A673 (cell line): Measurements from ENCODE around the gene MRRF. TPM values are rescaled to one million over a fixed set of nuclear protein-coding genes. Genes with fewer than 3 reads are reported as not detected.

Experiments used
- BruUV-seq: library from RNA; stranded (reverse); fragments of 400-500 nt; replicated peaks from 2 replicates; lab custom pipeline; 2021; lab: Mats Ljungman, UMichigan
- CTCF ChIA-PET: fragments of 300-600 bp; sonication (Branson Sonifier 250); formaldehyde crosslinking; loops from one replicate; lab custom pipeline; 2022; ENCODE audit warnings: antibody characterized with exemption; lab: Charles Lee
- POLR2A ChIA-PET: fragments of 300-600 bp; sonication (Branson Sonifier 250); formaldehyde crosslinking; loops from one replicate; lab custom pipeline; 2022; ENCODE audit warnings: antibody characterized with exemption; ENCODE audit not compliant: low non-redundant PET; lab: Charles Lee
- DNase-seq: peaks from one replicate; pipeline ENCODE4 v3.0.0-alpha.2; 2015; ENCODE audit warnings: low spot score
- H3K27ac ChIP-seq: fragments of 200-600 bp; sonication (generic); 2 replicates; pipeline ENCODE4 v1.5.1; 2016; ENCODE audit warnings: mixed run types, low read depth, mild to moderate bottlenecking, mixed read lengths, antibody characterized with exemption, low read length; ENCODE audit not compliant: poor library complexity, severe bottlenecking
- H3K27me3 ChIP-seq: fragments of 200-600 bp; sonication (generic); replicated peaks from 2 replicates; pipeline ENCODE4 v1.6.1; 2017; ENCODE audit warnings: mixed run types, low read depth, mild to moderate bottlenecking, mixed read lengths, antibody characterized with exemption, low read length; ENCODE audit not compliant: insufficient read depth, poor library complexity
- H3K36me3 ChIP-seq: fragments of 200-600 bp; sonication (generic); 2 replicates; pipeline ENCODE4 v1.6.1; 2016; ENCODE audit warnings: mixed run types, mild to moderate bottlenecking, mixed read lengths, antibody characterized with exemption, low read length; ENCODE audit not compliant: insufficient read depth, poor library complexity, severe bottlenecking
- H3K4me1 ChIP-seq: fragments of 200-600 bp; sonication (generic); 2 replicates; pipeline ENCODE4 v1.6.1; 2017; ENCODE audit warnings: mixed run types, mild to moderate bottlenecking, mixed read lengths, antibody characterized with exemption, low read length; ENCODE audit not compliant: insufficient read depth, poor library complexity, severe bottlenecking
- H3K4me3 ChIP-seq: fragments of 200-600 bp; sonication (generic); 2 replicates; pipeline ENCODE4 v1.5.1; 2016; ENCODE audit warnings: low read depth, mixed run types, mild to moderate bottlenecking, mixed read lengths, low read length; ENCODE audit not compliant: poor library complexity, severe bottlenecking
- H3K9me3 ChIP-seq: fragments of 200-600 bp; sonication (generic); 2 replicates; pipeline ENCODE4 v1.6.1; 2016; ENCODE audit warnings: mixed run types, low read depth, mild to moderate bottlenecking, mixed read lengths, antibody characterized with exemption, low read length; ENCODE audit not compliant: poor library complexity, severe bottlenecking
- CTCF ChIP-seq: fragments of 300-800, 200-600 bp; sonication (generic); conservative IDR thresholded peaks from 2 replicates; pipeline ENCODE4 v1.5.1; 2017; ENCODE audit warnings: low read depth, mild to moderate bottlenecking, antibody characterized with exemption, low read length, moderate library complexity, mixed read lengths
- EZH2 ChIP-seq: fragments of 200-600 bp; sonication (generic); IDR thresholded peaks from 2 replicates; pipeline ENCODE4 v1.6.1; 2017; ENCODE audit warnings: borderline replicate concordance, low read depth, mild to moderate bottlenecking, mixed read lengths, antibody characterized with exemption, low read length; ENCODE audit not compliant: poor library complexity, severe bottlenecking
- intact Hi-C: fragments of 100-400 bp; cut with micrococcal nuclease; formaldehyde crosslinking; loops from one replicate; pipeline ENCODE4 v1.10.0; 2022; ENCODE audit not compliant: unreplicated experiment
- total RNA-seq: library from RNA; stranded (reverse); gene quantifications from 2 replicates; pipeline ENCODE4 v1.2.3, GENCODE V29; 2021

Gene MRRF
- total RNA-seq, 1 experiment from 2014 or later: 44.9 TPM

- Histone ChIP-seq H3K27ac (no peak overlapping the region), H3K36me3 (no peaks in the 10 kb centered on the region), H3K4me1 (peaks cover 5% of the 10 kb centered on the region), H3K27me3 (peaks cover 98% of the 10 kb centered on the region), H3K4me3 (peak overlapping the region; percentile 8), H3K9me3 (no peaks in the 10 kb centered on the region)
- intact Hi-C loops: no loop called here
- DNase-seq: no peak
- TF ChIP-seq CTCF (no peak), EZH2 (peak; percentile 88)
- ChIA-PET CTCF (no interaction called here), POLR2A (no interaction called here)
- BruUV-seq: no TSS peak
These were observed 45.5 kb upstream of the MRRF start for GRCh38 chr9:122218935-122219855.

DNA sequence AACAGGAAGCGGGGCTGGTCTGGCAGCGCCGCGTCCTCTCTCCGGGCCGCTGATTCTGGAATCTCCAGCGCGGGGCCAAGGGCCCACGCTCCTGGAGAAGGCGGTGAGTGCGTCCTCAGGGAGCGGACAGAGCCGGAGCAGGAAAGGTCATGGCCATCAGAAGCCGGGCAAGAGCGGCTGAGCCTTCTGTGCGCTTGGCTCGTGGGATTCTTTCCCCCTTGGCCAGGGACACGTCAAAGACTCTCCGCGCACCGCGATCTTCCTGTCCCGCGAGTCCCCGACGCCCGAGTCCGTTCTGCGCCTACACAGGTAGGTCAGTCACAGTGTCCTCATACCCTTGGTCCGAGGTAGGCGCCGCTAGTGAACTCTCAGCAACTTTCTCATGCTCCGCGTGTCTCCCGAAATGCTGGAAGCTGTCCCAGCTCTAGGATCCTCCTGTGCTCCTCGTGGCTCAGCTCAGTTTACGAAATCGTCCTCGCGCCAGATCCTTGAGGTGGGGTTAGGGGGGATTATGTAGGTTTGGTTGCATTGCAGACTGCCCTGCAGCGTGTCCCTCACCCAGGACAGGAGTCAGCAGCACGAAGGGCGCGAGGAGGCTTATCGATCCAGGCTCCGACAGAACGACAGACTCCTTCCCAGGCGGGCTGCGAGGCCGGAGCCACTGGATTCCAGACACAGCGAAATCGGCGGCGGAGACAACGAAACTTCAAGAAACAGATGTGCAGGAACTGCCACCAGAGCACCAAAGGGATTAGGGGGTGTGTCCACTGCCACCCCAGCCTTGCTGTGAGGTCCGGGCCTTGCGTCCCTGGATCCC, 44.6 kb upstream of the MRRF start:
- peaks cover 98% of the 10 kb centered on the region for H3K27me3 ChIP-seq
- CTCF ChIA-PET: no interaction called here
- H3K9me3 ChIP-seq: no peaks in the 10 kb centered on the region
- H3K27ac ChIP-seq: no peak overlapping the region
- no TSS peak for BruUV-seq
- POLR2A ChIA-PET: no interaction called here
- H3K4me3 ChIP-seq: no peak overlapping the region
- DNase-seq: no peak
- peaks cover 5% of the 10 kb centered on the region for H3K4me1 ChIP-seq
- TF ChIP-seq EZH2: peak; percentile 27
- TF ChIP-seq CTCF: no peak
- intact Hi-C loops: no loop called here
- no peaks in the 10 kb centered on the region for H3K36me3 ChIP-seq

DNA sequence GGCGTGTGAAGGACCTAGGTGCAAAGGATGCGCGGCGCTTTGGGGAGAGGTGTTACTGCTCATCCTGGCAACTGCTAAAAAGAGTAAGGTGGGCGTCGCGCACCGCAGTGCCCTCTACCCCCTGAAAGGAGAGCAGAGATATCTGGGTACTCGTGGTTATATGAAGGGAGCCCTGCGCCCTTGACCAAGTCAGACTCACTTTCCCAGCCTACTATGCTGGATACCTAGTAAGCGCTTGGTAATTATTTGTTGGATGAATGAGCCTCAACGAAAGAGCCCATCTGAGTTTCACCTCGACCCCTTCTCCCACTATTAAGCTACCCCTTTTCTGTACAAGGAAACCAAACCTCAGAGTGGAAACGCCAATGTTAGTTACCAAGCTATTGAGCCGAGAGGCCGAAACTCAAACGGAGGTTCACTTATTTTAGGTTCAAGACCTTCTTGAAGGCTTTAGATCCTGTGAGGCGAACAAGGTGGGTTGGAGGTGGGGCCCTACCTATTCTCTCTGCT, 44.0 kb upstream of the MRRF start:
- Histone ChIP-seq H3K9me3 (no peaks in the 10 kb centered on the region), H3K27me3 (peaks cover 98% of the 10 kb centered on the region), H3K4me3 (no peak overlapping the region), H3K36me3 (no peaks in the 10 kb centered on the region), H3K27ac (no peak overlapping the region), H3K4me1 (peaks cover 5% of the 10 kb centered on the region)
- no peak for TF ChIP-seq EZH2
- TF ChIP-seq CTCF: no peak
- intact Hi-C loops: no loop called here
- ChIA-PET POLR2A (no interaction called here), CTCF (interaction anchor here (0.6 kb wide), 1 partner anchor 481 kb away, joined by 3 read pairs; no protein-coding TSS in a partner anchor)
- DNase-seq: no peak
- BruUV-seq: no TSS peak
